OCI-LY7 (cell line): ENCODE data around the gene INKA2. TPM values are rescaled to one million over a fixed set of nuclear protein-coding genes. Genes with fewer than 3 reads are reported as not detected.

Experiments used
- BruUV-seq: library from RNA; stranded (reverse); fragments of 400-500 nt; replicated peaks from 2 replicates; lab custom pipeline; 2021; lab: Mats Ljungman, UMichigan
- CTCF ChIA-PET: fragments of 300-600 bp; sonication (Branson Sonifier 250); formaldehyde crosslinking; loops from one replicate; lab custom pipeline; 2022; ENCODE audit warnings: antibody characterized with exemption; ENCODE audit not compliant: unreplicated experiment; lab: Charles Lee
- POLR2A ChIA-PET: fragments of 300-600 bp; sonication (Branson Sonifier 250); formaldehyde crosslinking; loops from one replicate; lab custom pipeline; 2022; ENCODE audit warnings: antibody characterized with exemption; lab: Charles Lee
- DNase-seq: peaks from one replicate; pipeline ENCODE4 v3.0.0-alpha.2; 2015; ENCODE audit warnings: low spot score
- H2AFZ ChIP-seq: fragments of 200-600 bp; sonication (generic), shearing (Covaris generic); 2 replicates; pipeline ENCODE4 v1.6.1; 2014; ENCODE audit warnings: mild to moderate bottlenecking, antibody characterized with exemption, low read length, moderate library complexity
- H3K27ac ChIP-seq: fragments of 200-600 bp; sonication (generic); 2 replicates; pipeline ENCODE4 v1.5.1; 2014; ENCODE audit warnings: mixed run types, low read depth, mild to moderate bottlenecking, moderate library complexity, low read length, inconsistent platforms; ENCODE audit not compliant: poor library complexity, severe bottlenecking
- H3K36me3 ChIP-seq: fragments of 200-600 bp; sonication (generic); 2 replicates; pipeline ENCODE4 v1.6.1; 2014; ENCODE audit warnings: mild to moderate bottlenecking, antibody characterized with exemption, low read length, moderate library complexity, mixed read lengths; ENCODE audit not compliant: insufficient read depth
- H3K4me1 ChIP-seq: fragments of 200-600 bp; sonication (generic); 2 replicates; pipeline ENCODE4 v1.5.1; 2014; ENCODE audit warnings: mild to moderate bottlenecking, low read length; ENCODE audit not compliant: insufficient read depth, poor library complexity, severe bottlenecking
- H3K4me2 ChIP-seq: fragments of 200-600 bp; sonication (generic); 2 replicates; pipeline ENCODE4 v1.6.1; 2014; ENCODE audit warnings: mild to moderate bottlenecking, low read length
- H3K4me3 ChIP-seq: fragments of 200-600 bp; sonication (generic); 2 replicates; pipeline ENCODE4 v1.5.1; 2014; ENCODE audit warnings: mild to moderate bottlenecking, low read depth, low read length; ENCODE audit not compliant: poor library complexity, severe bottlenecking
- H3K79me2 ChIP-seq: fragments of 200-600 bp; sonication (generic); 2 replicates; pipeline ENCODE4 v1.6.1; 2016; ENCODE audit warnings: low read depth, mild to moderate bottlenecking, low read length, moderate library complexity, mixed read lengths; ENCODE audit not compliant: insufficient read depth
- H3K9me2 ChIP-seq: fragments of 200-600 bp; sonication (generic); 2 replicates; pipeline ENCODE4 v1.6.1; 2016; ENCODE audit warnings: mild to moderate bottlenecking, low read length, mixed read lengths; ENCODE audit not compliant: insufficient read depth
- H3K9me3 ChIP-seq: fragments of 200-600 bp; sonication (generic); 2 replicates; pipeline ENCODE4 v1.6.1; 2014; ENCODE audit warnings: mild to moderate bottlenecking, mixed run types, low read length, mixed read lengths
- H4K20me1 ChIP-seq: fragments of 200-600 bp; sonication (generic); 2 replicates; pipeline ENCODE4 v1.6.1; 2014; ENCODE audit warnings: mild to moderate bottlenecking, antibody characterized with exemption, low read length, moderate library complexity, mixed read lengths; ENCODE audit not compliant: insufficient read depth
- CTCF ChIP-seq: fragments of 200-600 bp; sonication (generic); conservative IDR thresholded peaks from 2 replicates; pipeline ENCODE4 v1.5.1; 2014; ENCODE audit warnings: mild to moderate bottlenecking, antibody characterized with exemption, low read length, moderate library complexity, mixed read lengths
- EZH2phosphoT487 ChIP-seq: fragments of 200-600 bp; sonication (generic); IDR thresholded peaks from 2 replicates; pipeline ENCODE4 v1.6.1; 2018; ENCODE audit warnings: low read depth, borderline replicate concordance, mild to moderate bottlenecking, mixed run types, antibody characterized with exemption, low read length, moderate library complexity, mixed read lengths
- intact Hi-C: fragments of 100-400 bp; cut with micrococcal nuclease; formaldehyde crosslinking; loops from one replicate; pipeline ENCODE4 v1.10.0; 2022; ENCODE audit not compliant: unreplicated experiment
- total RNA-seq, 2 experiments: library from RNA; depleted of rRNA in 1 of 2; stranded (reverse); fragments of >200 nt in 1 of 2; shearing (Covaris generic) in 1 of 2; gene quantifications; 2 replicates each; pipeline ENCODE4 v1.2.3, GENCODE V29; 2014 to 2022

INKA2 gene
- total RNA-seq, 2 experiments from 2014 or later: 3.9 to 10.8 TPM

GRCh38 chr1:111751906-111752575, 12.8 kb upstream of the INKA2 start:
- peak overlapping the region; percentile 85 for H3K4me2 ChIP-seq
- H2AFZ ChIP-seq: peak overlapping the region; percentile 16; the same call in 1 of the 2 replicates
- H3K79me2 ChIP-seq: peaks cover 31% of the 10 kb centered on the region
- peaks cover 68% of the 10 kb centered on the region for H3K4me1 ChIP-seq
- H3K9me2 ChIP-seq: no peaks in the 10 kb centered on the region
- BruUV-seq: no TSS peak
- H3K27ac ChIP-seq: peak overlapping the region; percentile 81
- TF ChIP-seq EZH2phosphoT487 (no peak), CTCF (no peak)
- intact Hi-C loops: loop anchor here (10.0 kb wide), 3 partner anchors 127 to 1117 kb away; no protein-coding TSS in a partner anchor
- peaks cover 2% of the 10 kb centered on the region; the same call in 1 of the 2 replicates for H4K20me1 ChIP-seq
- H3K4me3 ChIP-seq: peak overlapping the region; percentile 30
- CTCF ChIA-PET: interaction anchor here (1.0 to 2.1 kb wide), 4 partner anchors 9 to 270 kb away, joined by 3 to 13 read pairs (median 5); partner anchors contain the start of gene INKA2
- H3K36me3 ChIP-seq: peaks cover 2% of the 10 kb centered on the region; the same call in 1 of the 2 replicates
- H3K9me3 ChIP-seq: no peaks in the 10 kb centered on the region
- POLR2A ChIA-PET: interaction anchor here (0.6 to 3.4 kb wide), 10 partner anchors 13 to 284 kb away, joined by 3 to 26 read pairs (median 4); partner anchors contain the start of genes INKA2 and RAP1A
- peak; percentile 73 for DNase-seq

- no peak for DNase-seq
- Histone ChIP-seq H3K9me3 (no peaks in the 10 kb centered on the region), H3K4me2 (peak overlapping the region; percentile 85; the same call in 1 of the 2 replicates), H3K4me3 (no peak overlapping the region), H3K79me2 (peaks cover 19% of the 10 kb centered on the region; the same call in 1 of the 2 replicates), H3K4me1 (peaks cover 68% of the 10 kb centered on the region), H3K9me2 (no peaks in the 10 kb centered on the region), H3K27ac (peak overlapping the region; percentile 81), H4K20me1 (no peaks in the 10 kb centered on the region), H2AFZ (peak overlapping the region; percentile 26; the same call in 1 of the 2 replicates), H3K36me3 (no peaks in the 10 kb centered on the region)
- CTCF ChIA-PET: interaction anchor here (1.0 to 2.1 kb wide), 4 partner anchors 12 to 243 kb away, joined by 3 to 13 read pairs (median 4); partner anchors contain the start of gene INKA2
- intact Hi-C loops: loop anchor here (10.0 kb wide), 3 partner anchors 126 to 1116 kb away; no protein-coding TSS in a partner anchor
- POLR2A ChIA-PET: interaction anchor here (0.7 to 3.4 kb wide), 11 partner anchors 10 to 282 kb away, joined by 3 to 26 read pairs (median 4); partner anchors contain the start of genes ADORA3, INKA2 and TMIGD3
- no TSS peak for BruUV-seq
- TF ChIP-seq CTCF (no peak), EZH2phosphoT487 (no peak)
Observed at GRCh38 chr1:111750856-111751255, 11.7 kb upstream of the INKA2 start.
